SK-N-MC (cell line): Measurements from ENCODE around the gene SLC12A9.
A peak's percentile ranks its signal among the peaks of the same experiment; 100 is the strongest.

ENCODE experiments used
- DNase-seq: peaks from one replicate; pipeline ENCODE4 v3.0.0-alpha.2; 2011; ENCODE audit warnings: low read depth, low spot score
- H3K27ac ChIP-seq: fragments of 200-600 bp; sonication (generic); 2 replicates; pipeline ENCODE4 v1.5.1; 2016; ENCODE audit warnings: mixed run types
- H3K36me3 ChIP-seq: fragments of 200-600 bp; sonication (generic); 2 replicates; pipeline ENCODE4 v1.6.1; 2017; ENCODE audit warnings: antibody characterized with exemption, low read length, mixed read lengths; ENCODE audit not compliant: insufficient read depth
- H3K4me3 ChIP-seq: fragments of 200-600 bp; sonication (generic); 2 replicates; pipeline ENCODE4 v1.5.1; 2016
- H3K9ac ChIP-seq: fragments of 200-600 bp; sonication (generic); 2 replicates; pipeline ENCODE4 v1.8.0; 2017; ENCODE audit warnings: mixed run types, mixed read lengths; ENCODE audit not compliant: insufficient read length
- H3K9me3 ChIP-seq: fragments of 200-600 bp; sonication (generic); 2 replicates; pipeline ENCODE4 v1.6.1; 2017; ENCODE audit warnings: low read depth, mild to moderate bottlenecking, antibody characterized with exemption, low read length, moderate library complexity, mixed read lengths
- EZH2 ChIP-seq: fragments of 200-600 bp; sonication (generic); IDR thresholded peaks from one replicate; pipeline ENCODE4 v1.6.1; 2017; ENCODE audit warnings: antibody characterized with exemption
- FOXP2 ChIP-seq: optimal IDR thresholded peaks from 2 replicates; pipeline ENCODE3; 2011; ENCODE audit warnings: mild to moderate bottlenecking, moderate library complexity; ENCODE audit not compliant: insufficient read depth; ENCODE audit errors: extremely low read length, control extremely low read depth
- POLR2AphosphoS5 ChIP-seq: IDR thresholded peaks from 2 replicates; pipeline ENCODE4 v1.6.1; 2012; ENCODE audit warnings: mild to moderate bottlenecking, low read depth, low read length, borderline replicate concordance

The SLC12A9 gene

GRCh38 chr7:100884736-100885439 lies 32.4 kb downstream of the SLC12A9 start:
- H3K27ac ChIP-seq = no peak overlapping the region
- no peak for DNase-seq
- H3K9me3 ChIP-seq = no peaks in the 10 kb centered on the region
- peaks cover 91% of the 10 kb centered on the region for H3K36me3 ChIP-seq
- no peak overlapping the region for H3K4me3 ChIP-seq
- H3K9ac ChIP-seq = no peak overlapping the region
- TF ChIP-seq FOXP2 = no peak

GRCh38 chr7:100885440-100886141 lies 33.1 kb downstream of the SLC12A9 start:
- Histone ChIP-seq H3K9ac (no peak overlapping the region), H3K4me3 (no peak overlapping the region), H3K36me3 (peaks cover 85% of the 10 kb centered on the region), H3K27ac (no peak overlapping the region; the same call in 1 of the 2 replicates), H3K9me3 (no peaks in the 10 kb centered on the region)
- DNase-seq = no peak
- TF ChIP-seq EZH2 (no peak), POLR2AphosphoS5 (no peak), FOXP2 (no peak)

- H3K9ac ChIP-seq = no peak overlapping the region
- no peak; the same call in 1 of the 2 replicates for TF ChIP-seq POLR2AphosphoS5
- TF ChIP-seq FOXP2 = no peak
- TF ChIP-seq EZH2 = no peak
- no peaks in the 10 kb centered on the region for H3K9me3 ChIP-seq
- no peak for DNase-seq
- H3K27ac ChIP-seq = no peak overlapping the region; the same call in 1 of the 2 replicates
- peaks cover 77% of the 10 kb centered on the region for H3K36me3 ChIP-seq
- no peak overlapping the region for H3K4me3 ChIP-seq
Measured at GRCh38 chr7:100886142-100886935, 33.8 kb downstream of the SLC12A9 start.

DNA sequence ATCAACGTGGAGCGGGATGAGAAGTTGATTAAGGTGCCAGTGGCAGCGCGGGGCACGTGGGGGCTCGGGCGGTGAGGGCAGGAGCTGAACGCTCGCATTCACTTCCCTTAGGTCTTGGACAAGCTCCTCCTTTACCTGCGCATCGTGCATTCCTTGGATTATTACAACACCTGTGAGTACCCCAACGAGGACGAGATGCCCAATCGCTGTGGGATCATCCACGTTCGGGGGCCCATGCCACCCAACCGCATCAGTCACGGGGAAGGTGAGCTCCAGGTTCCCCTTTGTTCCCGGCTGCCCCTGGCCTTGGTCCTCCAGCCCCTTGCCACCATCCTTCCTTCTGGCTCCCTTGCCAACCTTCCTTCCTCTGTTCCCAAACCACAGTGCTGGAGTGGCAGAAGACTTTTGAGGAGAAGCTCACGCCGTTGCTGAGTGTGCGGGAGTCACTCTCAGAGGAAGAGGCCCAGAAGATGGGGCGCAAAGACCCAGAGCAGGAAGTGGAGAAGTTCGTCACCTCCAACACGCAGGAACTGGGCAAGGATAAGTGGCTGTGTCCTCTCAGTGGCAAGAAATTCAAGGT lies 34.5 kb downstream of the SLC12A9 start:
- DNase-seq = no peak
- Histone ChIP-seq H3K4me3 (no peak overlapping the region), H3K9ac (no peak overlapping the region), H3K9me3 (no peaks in the 10 kb centered on the region), H3K27ac (peak overlapping the region; percentile 17; the same call in 1 of the 2 replicates), H3K36me3 (peaks cover 70% of the 10 kb centered on the region)
- TF ChIP-seq FOXP2 = no peak
- TF ChIP-seq POLR2AphosphoS5 = no peak; the same call in 1 of the 2 replicates
- TF ChIP-seq EZH2 = no peak

DNA sequence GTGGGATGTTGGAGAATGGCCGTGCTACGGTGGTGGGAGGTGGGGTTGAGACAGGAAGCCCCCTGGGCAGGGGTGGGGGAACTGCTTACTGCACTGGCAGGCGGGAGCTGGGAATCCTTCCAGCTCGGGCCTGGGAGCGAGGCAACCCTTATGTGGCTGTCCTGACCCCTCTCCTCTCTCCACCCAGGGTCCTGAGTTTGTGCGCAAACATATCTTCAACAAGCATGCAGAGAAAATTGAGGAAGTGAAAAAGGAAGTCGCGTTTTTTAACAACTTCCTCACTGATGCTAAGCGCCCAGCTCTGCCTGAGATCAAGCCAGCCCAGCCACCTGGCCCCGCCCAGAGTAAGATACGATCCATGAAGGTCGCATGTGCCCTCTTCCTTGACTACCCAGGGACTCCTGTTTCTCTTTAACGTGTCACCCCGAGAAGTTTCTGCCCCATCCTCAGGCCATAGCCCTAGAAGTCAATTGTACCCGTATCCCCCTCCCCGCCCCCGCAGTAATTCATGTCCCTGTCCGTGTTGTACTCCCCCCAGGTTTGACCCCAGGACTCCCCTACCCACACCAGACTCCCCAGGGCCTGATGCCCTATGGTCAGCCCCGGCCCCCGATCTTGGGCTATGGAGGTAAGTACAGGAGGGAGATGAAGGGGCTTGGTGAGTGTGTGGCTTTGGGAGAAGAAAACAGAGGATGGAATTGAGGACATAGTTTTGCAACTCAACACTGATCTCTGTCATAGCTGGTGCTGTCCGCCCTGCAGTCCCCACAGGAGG lies 35.2 kb downstream of the SLC12A9 start:
- Histone ChIP-seq H3K9ac (no peak overlapping the region), H3K4me3 (0 out of 2 replicates have a peak overlapping the region, but pooled peaks have one; percentile 90), H3K9me3 (no peaks in the 10 kb centered on the region), H3K27ac (peak overlapping the region; percentile 17; the same call in 1 of the 2 replicates), H3K36me3 (peaks cover 64% of the 10 kb centered on the region)
- DNase-seq = no peak
- TF ChIP-seq FOXP2 (no peak), POLR2AphosphoS5 (no peak), EZH2 (no peak)

GRCh38 chr7:100888291-100888987 lies 35.9 kb downstream of the SLC12A9 start:
- peaks cover 56% of the 10 kb centered on the region for H3K36me3 ChIP-seq
- H3K27ac ChIP-seq = no peak overlapping the region; the same call in 1 of the 2 replicates
- H3K9me3 ChIP-seq = no peaks in the 10 kb centered on the region
- no peak for TF ChIP-seq EZH2
- TF ChIP-seq POLR2AphosphoS5 = no peak; the same call in 1 of the 2 replicates
- TF ChIP-seq FOXP2 = no peak
- no peak for DNase-seq
- H3K9ac ChIP-seq = peak overlapping the region; percentile 95
- peak overlapping the region; percentile 90 for H3K4me3 ChIP-seq

- Histone ChIP-seq H3K4me3 (peak within 1 kb of the TSS; percentile 90), H3K36me3 (peaks cover 49% of the 10 kb centered on the region), H3K27ac (peak within 1 kb of the TSS; percentile 76), H3K9me3 (no peaks in the 10 kb centered on the region), H3K9ac (peak within 1 kb of the TSS; percentile 95)
- TF ChIP-seq POLR2AphosphoS5 (no peak; the same call in 1 of the 2 replicates), FOXP2 (no peak), EZH2 (no peak)
- DNase-seq = no peak
Measured at GRCh38 chr7:100888988-100889750, 36.7 kb downstream of the SLC12A9 start, which contains the start of gene UFSP1. Gene UFSP1, minus strand, starts transcription at chr7:100889715. Its CDS starts 444 bp downstream, at chr7:100889271.
